ENCODE results near the gene SPDEF.

SPDEF gene

GRCh38 chr6:34572021-34572420 is 15.9 kb upstream of the SPDEF start:
- TF ChIP-seq CTCF (conservative IDR thresholded peaks at IDR 0.05; ENCODE audit: low read depth), result no peak
- H3K27ac ChIP-seq, result no peak overlapping the region
- POLR2A ChIA-PET (ENCODE audit: low non-redundant PET), result no interaction called here
- no peak for DNase-seq (ENCODE audit: low spot score)
- CTCF ChIA-PET, result no interaction called here

- ChIA-PET POLR2A (ENCODE audit: low non-redundant PET) (no interaction called here), CTCF (no interaction called here)
- TF ChIP-seq CTCF (conservative IDR thresholded peaks at IDR 0.05; ENCODE audit: low read depth), result no peak
- H3K27ac ChIP-seq, result no peak overlapping the region
- no peak for DNase-seq (ENCODE audit: low spot score)
Measured at GRCh38 chr6:34571388-34571787, 15.3 kb upstream of the SPDEF start.

DNA sequence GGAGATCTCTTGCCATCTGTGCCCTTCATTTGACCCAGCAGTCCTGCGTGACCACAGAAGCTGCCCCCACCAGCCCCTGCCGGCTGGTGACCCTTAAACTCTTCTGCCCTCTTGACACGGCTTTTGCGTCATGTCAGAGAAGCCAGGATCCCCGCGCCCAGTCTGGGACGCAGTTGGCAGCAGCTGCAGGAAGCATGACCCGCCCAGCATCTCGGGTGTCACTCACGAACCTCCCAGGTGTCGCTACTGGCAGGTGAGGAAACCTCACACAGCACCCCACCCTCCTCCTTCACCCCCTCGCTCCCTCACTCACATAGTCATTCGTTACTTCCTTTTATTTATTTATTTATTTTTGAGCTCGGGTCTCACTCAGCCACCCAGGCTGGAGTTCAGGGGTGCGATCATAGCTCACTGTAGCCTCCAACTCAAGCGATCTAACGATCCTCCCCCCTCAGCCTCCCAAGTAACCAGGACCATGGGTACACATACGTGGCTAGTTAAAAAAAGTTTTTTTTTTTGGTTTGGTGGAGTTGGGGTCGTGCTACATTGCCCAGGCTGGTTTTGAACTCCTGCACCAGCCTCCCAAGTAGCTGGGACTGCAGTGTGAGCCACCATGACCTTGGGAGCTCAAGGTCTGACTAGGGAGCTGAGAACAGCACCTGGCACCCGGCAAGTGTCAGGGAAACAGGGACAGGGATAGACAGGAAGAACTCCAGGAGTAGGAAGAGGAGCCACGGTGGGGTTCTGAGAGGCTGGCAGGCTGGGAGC is 14.1 kb upstream of the SPDEF start:
- no peak overlapping the region for H3K27ac ChIP-seq
- CTCF ChIA-PET, result interaction anchor here (0.5 to 0.9 kb wide), 2 partner anchors 39 to 42 kb away, joined by 4 to 6 read pairs; no protein-coding TSS in a partner anchor
- no peak for DNase-seq (ENCODE audit: low spot score)
- no peak for TF ChIP-seq CTCF (conservative IDR thresholded peaks at IDR 0.05; ENCODE audit: low read depth)
- POLR2A ChIA-PET (ENCODE audit: low non-redundant PET), result interaction anchor here (0.7 kb wide), 1 partner anchor 9 kb away, joined by 3 read pairs; no protein-coding TSS in a partner anchor

DNA sequence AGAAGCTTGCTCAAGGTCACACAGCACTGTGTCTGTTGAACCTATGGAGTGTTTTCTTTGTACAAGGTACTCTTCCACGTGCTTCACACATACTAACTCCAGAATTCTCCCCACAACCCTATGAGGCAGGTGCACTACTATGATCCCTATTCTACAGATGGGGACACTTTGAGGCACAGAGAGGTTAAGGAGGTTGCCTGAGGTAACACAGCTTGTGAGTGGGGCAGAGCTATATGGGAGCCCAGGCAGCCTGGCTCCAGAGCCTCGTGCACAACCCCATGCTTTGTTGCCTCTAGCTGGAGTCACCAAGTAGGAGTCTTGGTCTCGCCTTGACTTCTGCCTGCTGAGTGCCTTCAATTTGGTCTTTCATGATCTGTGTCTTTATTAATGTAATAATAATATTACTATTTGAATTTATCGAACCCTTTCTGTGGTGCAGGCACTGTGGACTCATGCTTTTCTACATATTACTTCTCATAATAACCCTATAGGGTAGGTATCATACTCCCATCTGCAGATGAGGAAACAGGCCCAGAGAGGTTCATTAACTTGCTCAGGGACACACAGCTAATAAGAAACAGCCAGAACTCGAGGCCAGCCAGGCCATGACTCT is 13.3 kb upstream of the SPDEF start:
- POLR2A ChIA-PET (ENCODE audit: low non-redundant PET), result no interaction called here
- DNase-seq (ENCODE audit: low spot score), result no peak
- CTCF ChIA-PET, result interaction anchor here (0.5 kb wide), 1 partner anchor 40 kb away, joined by 4 read pairs; no protein-coding TSS in a partner anchor
- no peak overlapping the region for H3K27ac ChIP-seq
- TF ChIP-seq CTCF (conservative IDR thresholded peaks at IDR 0.05; ENCODE audit: low read depth), result no peak

DNA sequence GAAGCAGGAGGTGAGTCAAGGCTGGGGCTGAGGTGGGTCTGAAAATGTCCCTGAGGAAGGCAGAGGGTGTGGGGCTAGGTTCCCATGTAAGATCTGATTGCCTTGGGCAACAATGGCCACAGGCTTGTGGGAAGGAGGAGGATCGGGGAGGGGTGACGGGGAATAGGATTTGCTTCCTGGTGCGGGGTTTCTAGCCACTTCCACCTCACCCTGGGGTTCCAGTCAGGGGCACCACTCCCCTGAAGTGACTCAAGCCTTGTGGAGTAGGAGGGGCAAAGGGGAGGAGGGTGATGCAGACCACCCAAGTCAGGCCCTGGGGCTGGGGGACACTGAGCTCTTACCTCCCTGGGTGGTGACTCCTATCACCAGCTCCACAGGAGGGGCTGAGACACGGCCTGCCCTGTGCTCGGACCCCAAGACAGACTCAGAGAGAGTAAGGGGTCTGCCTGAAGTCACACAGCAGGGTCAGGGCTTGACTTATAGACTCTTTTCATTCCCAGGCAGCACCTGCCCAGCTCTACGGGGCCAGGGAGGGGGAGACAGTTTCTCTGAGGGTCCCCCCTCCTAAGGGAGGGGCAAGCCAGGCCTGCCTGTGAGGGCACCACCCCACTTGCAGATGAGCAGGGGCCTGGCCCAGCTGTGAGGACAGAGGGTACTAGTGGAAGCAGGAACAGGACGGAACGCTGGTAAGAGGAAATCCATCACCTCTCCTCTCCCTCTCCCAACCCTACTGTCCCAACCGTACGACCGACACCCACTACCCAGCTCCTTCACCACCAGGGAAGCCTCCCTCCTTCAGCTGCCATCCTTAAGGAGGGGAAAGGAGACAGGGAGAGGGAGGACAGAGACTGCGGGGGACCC is 12.4 kb upstream of the SPDEF start:
- no peak for TF ChIP-seq CTCF (conservative IDR thresholded peaks at IDR 0.05; ENCODE audit: low read depth)
- no peak for DNase-seq (ENCODE audit: low spot score)
- ChIA-PET POLR2A (ENCODE audit: low non-redundant PET) (no interaction called here), CTCF (interaction anchor here (0.5 kb wide), 1 partner anchor 39 kb away, joined by 3 read pairs; no protein-coding TSS in a partner anchor)
- no peak overlapping the region for H3K27ac ChIP-seq

GRCh38 chr6:34566830-34567546 is 10.9 kb upstream of the SPDEF start:
- ChIA-PET CTCF (no interaction called here), POLR2A (ENCODE audit: low non-redundant PET) (no interaction called here)
- H3K27ac ChIP-seq, result no peak overlapping the region
- TF ChIP-seq CTCF (conservative IDR thresholded peaks at IDR 0.05; ENCODE audit: low read depth), result no peak
- DNase-seq (ENCODE audit: low spot score), result no peak
